Measurements from ENCODE around the gene FAM20C. TPM values are rescaled to one million over a fixed set of nuclear protein-coding genes. Genes with fewer than 3 reads are reported as not detected.

Gene FAM20C
- total and polyA plus RNA-seq, 4 donors, result 17.3 to 86.9 (median 45.9) TPM

GRCh38 chr7:165661-166337 is 26.6 kb upstream of the FAM20C start:
- Histone ChIP-seq H3K4me1 (ENCODE audit: control insufficient read depth in 5 of 5, insufficient read depth in 5 of 5, low read length in 5 of 5) (peaks cover 0 to 60% (median 23%) of the 10 kb centered on the region in 5 donors), H3K36me3 (ENCODE audit: control insufficient read depth in 4 of 4, insufficient read depth in 4 of 4, low read length in 4 of 4) (no peaks in the 10 kb centered on the region), H3K27me3 (ENCODE audit: control insufficient read depth in 3 of 3, insufficient read depth in 3 of 3, low read length in 2 of 3) (no peaks in the 10 kb centered on the region), H3K4me3 (no peak overlapping the region), H3K27ac (ENCODE audit: low read depth in 1 of 2, low read length in 1 of 2) (no peak overlapping the region), H3K9ac (ENCODE audit: insufficient read depth in 1 of 2, low read length in 2 of 2) (no peak overlapping the region), H3K9me3 (ENCODE audit: control insufficient read depth in 4 of 4, insufficient read depth in 3 of 4, low read length in 3 of 4) (no peaks in the 10 kb centered on the region)
- 57 to 73% methylated on average over 10 of the region's 10 CpGs for WGBS, 2 donors
- DNase-seq, result peak in 2 of 3 donors; percentile 61 to 73
- ATAC-seq (ENCODE audit: insufficient read depth, low FRiP score), result no peak
- no peak for TF ChIP-seq CTCF (IDR thresholded peaks at IDR 0.05; ENCODE audit: control extremely low read depth, extremely low read depth)

- Histone ChIP-seq H3K4me1 (ENCODE audit: control insufficient read depth in 5 of 5, insufficient read depth in 5 of 5, low read length in 5 of 5) (peaks cover 0 to 58% (median 23%) of the 10 kb centered on the region in 5 donors), H3K27me3 (ENCODE audit: control insufficient read depth in 3 of 3, insufficient read depth in 3 of 3, low read length in 2 of 3) (no peaks in the 10 kb centered on the region), H3K27ac (ENCODE audit: low read depth in 1 of 2, low read length in 1 of 2) (no peak overlapping the region), H3K9ac (ENCODE audit: insufficient read depth in 1 of 2, low read length in 2 of 2) (no peak overlapping the region), H3K36me3 (ENCODE audit: control insufficient read depth in 4 of 4, insufficient read depth in 4 of 4, low read length in 4 of 4) (no peaks in the 10 kb centered on the region), H3K4me3 (no peak overlapping the region), H3K9me3 (ENCODE audit: control insufficient read depth in 4 of 4, insufficient read depth in 3 of 4, low read length in 3 of 4) (no peaks in the 10 kb centered on the region)
- 64% methylated on average over 18 of the region's 18 CpGs for WGBS, 2 donors
- TF ChIP-seq CTCF (IDR thresholded peaks at IDR 0.05; ENCODE audit: control extremely low read depth, extremely low read depth), result no peak
- ATAC-seq (ENCODE audit: insufficient read depth, low FRiP score) (no peak), DNase-seq (peak; percentile 82 to 93 (median 85))
Observed at GRCh38 chr7:166338-167060, 25.9 kb upstream of the FAM20C start.

- no peak for TF ChIP-seq CTCF (IDR thresholded peaks at IDR 0.05; ENCODE audit: control extremely low read depth, extremely low read depth)
- Histone ChIP-seq H3K4me1 (ENCODE audit: control insufficient read depth in 5 of 5, insufficient read depth in 5 of 5, low read length in 5 of 5) (peaks cover 0 to 50% (median 20%) of the 10 kb centered on the region in 5 donors), H3K27ac (ENCODE audit: low read depth in 1 of 2, low read length in 1 of 2) (no peak overlapping the region), H3K9ac (ENCODE audit: insufficient read depth in 1 of 2, low read length in 2 of 2) (no peak overlapping the region), H3K9me3 (ENCODE audit: control insufficient read depth in 4 of 4, insufficient read depth in 3 of 4, low read length in 3 of 4) (no peaks in the 10 kb centered on the region), H3K4me3 (no peak overlapping the region), H3K36me3 (ENCODE audit: control insufficient read depth in 4 of 4, insufficient read depth in 4 of 4, low read length in 4 of 4) (no peaks in the 10 kb centered on the region), H3K27me3 (ENCODE audit: control insufficient read depth in 3 of 3, insufficient read depth in 3 of 3, low read length in 2 of 3) (no peaks in the 10 kb centered on the region)
- ATAC-seq (ENCODE audit: insufficient read depth, low FRiP score), result no peak
- 48 to 65% methylated on average over 25 of the region's 25 CpGs for WGBS, 2 donors
- DNase-seq, result no peak
Observed at GRCh38 chr7:167090-167855, 25.1 kb upstream of the FAM20C start.
